HG02884 (cell line): ENCODE data around the gene MMP25.

Experiments
- ATAC-seq: cut with Tn5 transposase; IDR thresholded peaks from one replicate; pipeline ENCODE4 v1.9.1; 2021; ENCODE audit warnings: mild to moderate bottlenecking, moderate library complexity; ENCODE audit not compliant: unreplicated experiment

Gene MMP25

GRCh38 chr16:3089717-3090592 is 43.6 kb downstream of the MMP25 start:
- no peak for ATAC-seq

- ATAC-seq = no peak
Measured at GRCh38 chr16:3091551-3091950, 45.2 kb downstream of the MMP25 start.

- ATAC-seq = no peak
Measured at GRCh38 chr16:3092501-3092941, 46.2 kb downstream of the MMP25 start.

GRCh38 chr16:3094289-3095027 is 48.1 kb downstream of the MMP25 start:
- ATAC-seq = no peak

- ATAC-seq = peak; percentile 65
Measured at GRCh38 chr16:3095869-3096268, 49.5 kb downstream of the MMP25 start.

GRCh38 chr16:3096362-3096761 is 50.0 kb downstream of the MMP25 start:
- ATAC-seq = no peak

- no peak for ATAC-seq
Measured at GRCh38 chr16:3097266-3097665, 50.9 kb downstream of the MMP25 start.

GRCh38 chr16:3098459-3099394 is 52.4 kb downstream of the MMP25 start, which contains the start of gene ZSCAN10:
TSS of gene ZSCAN10 (minus strand) at chr16:3099294. CDS start at chr16:3092937, 6,357 bp downstream.
- ATAC-seq = no peak

GRCh38 chr16:3099395-3099731 is 53.0 kb downstream of the MMP25 start:
- no peak for ATAC-seq

GRCh38 chr16:3099732-3100499 is 53.6 kb downstream of the MMP25 start:
- ATAC-seq = peak; percentile 59

- ATAC-seq = no peak
Measured at GRCh38 chr16:3101018-3101840, 54.9 kb downstream of the MMP25 start.

GRCh38 chr16:3101841-3102470 is 55.6 kb downstream of the MMP25 start:
- ATAC-seq = no peak

GRCh38 chr16:3106205-3106928 is 60.0 kb downstream of the MMP25 start:
- ATAC-seq = peak; percentile 75
